HepG2 (cell line): ENCODE measurements around the gene MRI1. TPM values are rescaled to one million over a fixed set of nuclear protein-coding genes. Genes with fewer than 3 reads are reported as not detected.

Source experiments
- ARID4A ChIP-seq: sonication (generic); formaldehyde crosslinking; IDR thresholded peaks from 2 replicates; pipeline ENCODE4 v1.5.0; 2020; ENCODE audit warnings: mild to moderate bottlenecking, missing genetic modification reagents, borderline replicate concordance
- BCL3 ChIP-seq: sonication (generic); formaldehyde crosslinking; IDR thresholded peaks from 2 replicates; pipeline ENCODE4 v1.5.1; 2020; ENCODE audit warnings: mild to moderate bottlenecking, missing genetic modification reagents, moderate library complexity
- HNF1B ChIP-seq: sonication (generic); formaldehyde crosslinking; IDR thresholded peaks from 2 replicates; pipeline ENCODE4 v1.5.1; 2020; ENCODE audit warnings: mild to moderate bottlenecking, moderate library complexity, missing genetic modification reagents
- MNT ChIP-seq: fragments of 450-650 bp; IDR thresholded peaks from 2 replicates; pipeline ENCODE4 v1.6.1; 2016
- MYC ChIP-seq: sonication (generic); formaldehyde crosslinking; IDR thresholded peaks from 2 replicates; pipeline ENCODE4 v1.9.0; 2021; ENCODE audit warnings: missing genetic modification reagents, borderline replicate concordance
- SALL1 ChIP-seq: sonication (generic); formaldehyde crosslinking; IDR thresholded peaks from 2 replicates; pipeline ENCODE4 v1.8.0; 2022; ENCODE audit warnings: mild to moderate bottlenecking, missing genetic modification reagents
- TGIF2 ChIP-seq: IDR thresholded peaks from 2 replicates; pipeline ENCODE4 v1.6.1; 2016; ENCODE audit warnings: control low read depth, missing compliant biosample characterization
- UBTF ChIP-seq: sonication (generic); formaldehyde crosslinking; IDR thresholded peaks from 2 replicates; pipeline ENCODE4 v1.4.0; 2020; ENCODE audit warnings: mild to moderate bottlenecking, missing genetic modification reagents
- ZNF264 ChIP-seq: sonication (generic); formaldehyde crosslinking; IDR thresholded peaks from 2 replicates; pipeline ENCODE4 v1.4.0; 2020; ENCODE audit warnings: missing genetic modification reagents
- ZNF501 ChIP-seq: sonication (generic); formaldehyde crosslinking; IDR thresholded peaks from 2 replicates; pipeline ENCODE4 v1.5.1; 2020; ENCODE audit warnings: mild to moderate bottlenecking, moderate library complexity, missing genetic modification reagents
- ZNF687 ChIP-seq: sonication (generic); formaldehyde crosslinking; IDR thresholded peaks from 2 replicates; pipeline ENCODE4 v1.5.1; 2020; ENCODE audit warnings: mild to moderate bottlenecking, missing genetic modification reagents, moderate library complexity
- polyA plus RNA-seq, 8 experiments: library from polyadenylated mRNA; depleted of rRNA in 3 of 8; stranded (reverse) in 7 of 8; unstranded in 1 of 8; fragments of >200 nt; fragmentation: Illumina TruSeq in 4 of 8; extraction: Trizol in 4 of 8; gene quantifications; 2 replicates each; pipeline versions ENCODE4 v1.2.1 to v1.2.3, GENCODE V29; 2011 to 2016; ENCODE audit warnings: low read depth in 4 of 8, missing spikeins in 1 of 8, mixed read lengths in 1 of 8; ENCODE audit not compliant: insufficient read depth in 1 of 8
- total RNA-seq, 5 experiments: library from RNA; depleted of rRNA; stranded (reverse); fragments of >200 nt; fragmentation: Illumina TruSeq; extraction: Trizol; gene quantifications; 2 replicates each; pipeline ENCODE4 v1.2.3, GENCODE V29; 2016; ENCODE audit warnings: low read depth in 1 of 5

MRI1 gene
- total and polyA plus RNA-seq, 2 of the 13 experiments (the other 11 are each of a cell fraction or from before 2014, with no cell fraction given) = 20.1 to 20.6 TPM

- peak; percentile 59; the same call in 1 of the 2 replicates for TF ChIP-seq UBTF (CRISPR knock-in tag)
- 0 out of 2 replicates have a peak, but pooled peaks have one; percentile 27 for TF ChIP-seq MNT
- no peak for TF ChIP-seq BCL3 (CRISPR knock-in tag)
- TF ChIP-seq ARID4A = peak; percentile 57; the same call in 1 of the 2 replicates
- TF ChIP-seq SALL1 (CRISPR knock-in tag) = peak; percentile 46; the same call in 1 of the 2 replicates
- TF ChIP-seq MYC (CRISPR knock-in tag) = 0 out of 2 replicates have a peak, but pooled peaks have one; percentile 22
- peak; percentile 66 for TF ChIP-seq ZNF687 (CRISPR knock-in tag)
- TF ChIP-seq HNF1B (CRISPR knock-in tag) = 0 out of 2 replicates have a peak, but pooled peaks have one; percentile 11
- peak; percentile 35; the same call in 1 of the 2 replicates for TF ChIP-seq ZNF501 (CRISPR knock-in tag)
- no peak; the same call in 1 of the 2 replicates for TF ChIP-seq TGIF2 (CRISPR knock-in tag)
- TF ChIP-seq ZNF264 (CRISPR knock-in tag) = no peak
Observed at GRCh38 chr19:13765395-13766094, 1.2 kb downstream of the MRI1 start (continued).
